Measurements from ENCODE around the gene SALL2.

SALL2 gene

GRCh38 chr14:21536418-21537089 lies 10.4 kb upstream of the SALL2 start:
- no peak for DNase-seq (ENCODE audit: low read depth)

GRCh38 chr14:21535545-21536417 lies 9.6 kb upstream of the SALL2 start:
- no peak overlapping the region for H3K4me3 ChIP-seq (ENCODE audit: low read depth, low read length)
- DNase-seq (ENCODE audit: low read depth) = no peak
- in situ Hi-C loops (cut with HindIII; ENCODE audit: low sequenced_read_pairs) = no loop called here
- TF ChIP-seq CTCF (IDR thresholded peaks at IDR 0.05; ENCODE audit: low read depth, low read length, missing control alignments) = no peak

More at GRCh38 chr14:21536418-21537089, 10.4 kb upstream of the SALL2 start:
- no peak for TF ChIP-seq CTCF (IDR thresholded peaks at IDR 0.05; ENCODE audit: low read depth, low read length, missing control alignments)
- in situ Hi-C loops (cut with HindIII; ENCODE audit: low sequenced_read_pairs) = no loop called here
- H3K4me3 ChIP-seq (ENCODE audit: low read depth, low read length) = peak overlapping the region; percentile 28

- H3K4me3 ChIP-seq (ENCODE audit: low read depth, low read length) = no peak overlapping the region
- TF ChIP-seq CTCF (IDR thresholded peaks at IDR 0.05; ENCODE audit: low read depth, low read length, missing control alignments) = no peak
- DNase-seq (ENCODE audit: low read depth) = no peak
- in situ Hi-C loops (cut with HindIII; ENCODE audit: low sequenced_read_pairs) = no loop called here
Observed at GRCh38 chr14:21534576-21534975, 8.4 kb upstream of the SALL2 start.

GRCh38 chr14:21533294-21533693 lies 7.1 kb upstream of the SALL2 start:
- no peak overlapping the region for H3K4me3 ChIP-seq (ENCODE audit: low read depth, low read length)
- in situ Hi-C loops (cut with HindIII; ENCODE audit: low sequenced_read_pairs) = no loop called here
- no peak for TF ChIP-seq CTCF (IDR thresholded peaks at IDR 0.05; ENCODE audit: low read depth, low read length, missing control alignments)
- no peak for DNase-seq (ENCODE audit: low read depth)

- DNase-seq (ENCODE audit: low read depth) = no peak
- no peak for TF ChIP-seq CTCF (IDR thresholded peaks at IDR 0.05; ENCODE audit: low read depth, low read length, missing control alignments)
- H3K4me3 ChIP-seq (ENCODE audit: low read depth, low read length) = no peak overlapping the region
- in situ Hi-C loops (cut with HindIII; ENCODE audit: low sequenced_read_pairs) = no loop called here
Observed at GRCh38 chr14:21529515-21529914, 3.4 kb upstream of the SALL2 start.

GRCh38 chr14:21528381-21529348 lies 2.5 kb upstream of the SALL2 start:
- TF ChIP-seq CTCF (IDR thresholded peaks at IDR 0.05; ENCODE audit: low read depth, low read length, missing control alignments) = no peak
- H3K4me3 ChIP-seq (ENCODE audit: low read depth, low read length) = no peak overlapping the region
- DNase-seq (ENCODE audit: low read depth) = no peak
- in situ Hi-C loops (cut with HindIII; ENCODE audit: low sequenced_read_pairs) = no loop called here
